PC-3 (cell line): ENCODE data around the gene MAP4K2.

Experiments
- CTCF ChIP-seq: fragments of 300-600 bp; sonication (generic); conservative IDR thresholded peaks from 2 replicates; pipeline ENCODE4 v1.5.1; 2017; ENCODE audit warnings: antibody characterized with exemption, low read depth, mild to moderate bottlenecking, low read length
- EZH2phosphoT487 ChIP-seq: fragments of 300-600 bp; sonication (generic); IDR thresholded peaks from 2 replicates; pipeline ENCODE4 v1.6.1; 2018; ENCODE audit warnings: mild to moderate bottlenecking, antibody characterized with exemption, low read length, borderline replicate concordance

GRCh38 chr11:64786308-64786707 is 16.7 kb downstream of the MAP4K2 start:
- TF ChIP-seq CTCF (no peak), EZH2phosphoT487 (no peak)
